ENCODE measurements around the gene PCCB. TPM values are rescaled to one million over a fixed set of nuclear protein-coding genes. Genes with fewer than 3 reads are reported as not detected.

PCCB gene
- total and polyA plus RNA-seq, 11 donors, result 33.9 to 154 (median 91.4) TPM

DNA sequence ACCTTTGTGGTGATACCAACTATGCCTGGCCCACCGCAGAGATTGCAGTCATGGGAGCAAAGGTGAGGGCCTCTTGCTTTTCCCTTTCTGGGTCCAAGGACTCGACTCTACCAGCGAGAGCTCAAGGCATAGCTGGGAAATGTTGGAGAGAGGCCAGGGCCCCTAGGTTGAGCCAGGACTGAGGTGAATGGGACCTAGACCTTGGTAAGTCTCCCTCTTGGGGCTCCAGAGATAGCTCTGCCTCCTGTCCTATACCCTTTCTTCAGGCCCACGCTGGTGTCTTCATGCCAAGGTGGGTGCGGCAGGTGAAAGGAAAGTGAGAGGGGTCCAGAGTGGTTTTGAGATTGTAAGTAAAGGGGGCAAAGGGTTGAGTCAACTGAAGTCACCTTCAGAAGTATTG, 77.5 kb downstream of the PCCB start:
- Histone ChIP-seq H3K4me1 (no peaks in the 10 kb centered on the region), H3K9me3 (peaks cover 0 to 18% (median 9%) of the 10 kb centered on the region in 12 donors), H3K4me3 (no peak overlapping the region), H3K27me3 (no peaks in the 10 kb centered on the region), H3K36me3 (peaks cover 0 to 83% (median 47%) of the 10 kb centered on the region in 9 donors), H3K27ac (no peak overlapping the region)
- ATAC-seq (no peak), DNase-seq (no peak)
- WGBS, 4 donors, result 98 to 100% (median 98%) methylated on average over 5 of the region's 5 CpGs
- TF ChIP-seq, protein P1, sequence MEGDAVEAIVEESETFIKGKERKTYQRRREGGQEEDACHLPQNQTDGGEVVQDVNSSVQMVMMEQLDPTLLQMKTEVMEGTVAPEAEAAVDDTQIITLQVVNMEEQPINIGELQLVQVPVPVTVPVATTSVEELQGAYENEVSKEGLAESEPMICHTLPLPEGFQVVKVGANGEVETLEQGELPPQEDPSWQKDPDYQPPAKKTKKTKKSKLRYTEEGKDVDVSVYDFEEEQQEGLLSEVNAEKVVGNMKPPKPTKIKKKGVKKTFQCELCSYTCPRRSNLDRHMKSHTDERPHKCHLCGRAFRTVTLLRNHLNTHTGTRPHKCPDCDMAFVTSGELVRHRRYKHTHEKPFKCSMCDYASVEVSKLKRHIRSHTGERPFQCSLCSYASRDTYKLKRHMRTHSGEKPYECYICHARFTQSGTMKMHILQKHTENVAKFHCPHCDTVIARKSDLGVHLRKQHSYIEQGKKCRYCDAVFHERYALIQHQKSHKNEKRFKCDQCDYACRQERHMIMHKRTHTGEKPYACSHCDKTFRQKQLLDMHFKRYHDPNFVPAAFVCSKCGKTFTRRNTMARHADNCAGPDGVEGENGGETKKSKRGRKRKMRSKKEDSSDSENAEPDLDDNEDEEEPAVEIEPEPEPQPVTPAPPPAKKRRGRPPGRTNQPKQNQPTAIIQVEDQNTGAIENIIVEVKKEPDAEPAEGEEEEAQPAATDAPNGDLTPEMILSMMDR (IDR thresholded peaks at IDR 0.05), result no peak
- intact Hi-C loops (cut with DNase I), result no loop called here

GRCh38 chr3:136329593-136329992, 79.5 kb downstream of the PCCB start:
- no peaks in the 10 kb centered on the region for H3K9me3 ChIP-seq
- TF ChIP-seq POLR2A (IDR thresholded peaks at IDR 0.05), result no peak
- TF ChIP-seq, protein P1 (IDR thresholded peaks at IDR 0.05), result no peak
- WGBS, 4 donors, result 83 to 85% (median 84%) methylated on average over 5 of the region's 5 CpGs
- no peak for ATAC-seq
- H3K4me1 ChIP-seq, result no peaks in the 10 kb centered on the region
- no peaks in the 10 kb centered on the region for H3K27me3 ChIP-seq
- DNase-seq, result no peak
- intact Hi-C loops (cut with DNase I), result no loop called here
- no peak overlapping the region for H3K4me3 ChIP-seq
- no peak overlapping the region for H3K27ac ChIP-seq
- H3K36me3 ChIP-seq, result peaks cover 0 to 83% (median 53%) of the 10 kb centered on the region in 9 donors

- WGBS, 4 donors, result 77 to 79% (median 78%) methylated on average over 5 of the region's 5 CpGs
- ATAC-seq, result no peak
- Histone ChIP-seq H3K27me3 (no peaks in the 10 kb centered on the region), H3K4me1 (no peaks in the 10 kb centered on the region), H3K36me3 (peaks cover 0 to 87% (median 57%) of the 10 kb centered on the region in 9 donors), H3K4me3 (no peak overlapping the region), H3K9me3 (no peaks in the 10 kb centered on the region), H3K27ac (no peak overlapping the region)
- no peak for TF ChIP-seq POLR2A (IDR thresholded peaks at IDR 0.05)
- TF ChIP-seq, protein P1 (IDR thresholded peaks at IDR 0.05), result no peak
- intact Hi-C loops (cut with DNase I), result no loop called here
- DNase-seq, result no peak
These were observed 80.8 kb downstream of the PCCB start for GRCh38 chr3:136330900-136331299.

DNA sequence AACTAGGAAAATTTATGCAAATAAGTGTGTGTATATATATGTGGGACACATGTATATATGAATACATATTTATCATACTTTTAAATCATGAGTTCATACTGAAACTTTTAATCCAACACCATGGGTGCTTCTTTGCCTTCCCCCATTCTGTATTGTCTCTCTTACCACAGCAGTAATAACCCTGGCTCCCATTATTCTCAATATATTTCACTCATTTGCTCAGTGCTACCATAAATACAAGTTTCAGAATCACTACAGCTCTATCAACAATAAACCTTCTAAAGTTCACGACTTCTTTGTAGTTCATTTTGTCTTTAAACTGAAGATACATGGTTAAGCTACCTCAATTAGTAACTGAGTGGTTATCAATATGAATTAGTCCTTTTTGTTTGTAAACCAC, 82.2 kb downstream of the PCCB start:
- TF ChIP-seq, protein P1 (IDR thresholded peaks at IDR 0.05), result no peak
- no peak for TF ChIP-seq POLR2A (IDR thresholded peaks at IDR 0.05)
- 85 to 87% (median 87%) methylated on average over 1 of the region's 1 CpG for WGBS, 4 donors
- intact Hi-C loops (cut with DNase I), result no loop called here

More for the DNA sequence above, 82.2 kb downstream of the PCCB start:
- Histone ChIP-seq H3K27ac (no peak overlapping the region), H3K36me3 (peaks cover 0 to 88% (median 64%) of the 10 kb centered on the region in 9 donors), H3K9me3 (no peaks in the 10 kb centered on the region), H3K27me3 (no peaks in the 10 kb centered on the region), H3K4me3 (no peak overlapping the region), H3K4me1 (no peaks in the 10 kb centered on the region)
- no peak for ATAC-seq
- no peak for DNase-seq
